GM10248 (cell line): ENCODE results near the gene C1QL4.

ENCODE experiments used
- CTCF ChIA-PET: fragments of 300-600 bp; sonication (Branson Sonifier 250); formaldehyde crosslinking; extraction: SDS; loops from one replicate; lab custom pipeline; 2021; ENCODE audit warnings: antibody characterized with exemption; lab: Yijun Ruan, JAX
- POLR2A ChIA-PET: fragments of 350-650 bp; sonication (Branson Sonifier 250); formaldehyde crosslinking; extraction: SDS; loops from one replicate; lab custom pipeline; 2020; ENCODE audit warnings: antibody characterized with exemption; lab: Yijun Ruan, JAX
- DNase-seq: peaks from one replicate; pipeline ENCODE4 v3.0.0; 2012; ENCODE audit errors: extremely low spot score
- CTCF ChIP-seq: IDR thresholded peaks from 2 replicates; pipeline ENCODE4 v1.5.1; 2012; ENCODE audit warnings: mild to moderate bottlenecking, low read depth; ENCODE audit errors: extremely low read depth, missing control alignments, control extremely low read depth

Gene C1QL4

GRCh38 chr12:49352351-49352750 lies 15.4 kb upstream of the C1QL4 start:
- ChIA-PET CTCF (interaction anchor here (1.0 to 9.6 kb wide), 7 partner anchors 10 to 269 kb away, joined by 3 to 239 read pairs (median 8); partner anchors contain the start of gene PRPH), POLR2A (no interaction called here)
- no peak for DNase-seq
- no peak for TF ChIP-seq CTCF

GRCh38 chr12:49349266-49349665 lies 12.3 kb upstream of the C1QL4 start:
- CTCF ChIA-PET: interaction anchor here (0.7 to 9.6 kb wide), 9 partner anchors 9 to 233 kb away, joined by 3 to 239 read pairs (median 5); partner anchors contain the start of genes C1QL4, PRPH and SPATS2
- POLR2A ChIA-PET: interaction anchor here (1.1 kb wide), 1 partner anchor 186 kb away, joined by 3 read pairs; no protein-coding TSS in a partner anchor
- no peak for DNase-seq
- no peak for TF ChIP-seq CTCF

- ChIA-PET POLR2A (interaction anchor here (1.1 kb wide), 1 partner anchor 187 kb away, joined by 3 read pairs; no protein-coding TSS in a partner anchor), CTCF (interaction anchor here (0.7 to 9.6 kb wide), 10 partner anchors 10 to 233 kb away, joined by 3 to 239 read pairs (median 18); partner anchors contain the start of genes PRPH and SPATS2)
- no peak for TF ChIP-seq CTCF
- no peak for DNase-seq
These were observed 11.8 kb upstream of the C1QL4 start for GRCh38 chr12:49348781-49349180.

- peak; percentile 95 for TF ChIP-seq CTCF
- peak; percentile 90 for DNase-seq
- ChIA-PET CTCF (interaction anchor here (0.6 to 9.6 kb wide), 68 partner anchors 10 to 410 kb away, joined by 3 to 239 read pairs (median 4); partner anchors contain the start of genes C1QL4, KCNH3, PRPH and SPATS2), POLR2A (interaction anchor here (0.6 to 1.0 kb wide), 2 partner anchors 19 to 82 kb away, joined by 3 to 5 read pairs; partner anchors contain the start of gene SPATS2)
These were observed 10.6 kb upstream of the C1QL4 start for GRCh38 chr12:49347311-49348193.

- TF ChIP-seq CTCF: no peak
- POLR2A ChIA-PET: interaction anchor here (0.9 kb wide), 1 partner anchor 79 kb away, joined by 3 read pairs; no protein-coding TSS in a partner anchor
- CTCF ChIA-PET: interaction anchor here (0.7 to 9.6 kb wide), 37 partner anchors 9 to 411 kb away, joined by 3 to 239 read pairs (median 7); partner anchors contain the start of genes C1QL4, KCNH3, PRPH and SPATS2
- DNase-seq: peak; percentile 71
These were observed 9.8 kb upstream of the C1QL4 start, which contains the start of gene DNAJC22 for GRCh38 chr12:49346659-49347310. Gene DNAJC22, plus strand, starts transcription at chr12:49346888. Its CDS starts 1,985 bp downstream, at chr12:49348873.
